Fibroblast of lung (primary cell): ENCODE measurements around the gene SLC22A23. TPM values are rescaled to one million over a fixed set of nuclear protein-coding genes. Genes with fewer than 3 reads are reported as not detected.
"Not testable (repeated sequence)": the region's sequence is repeated elsewhere in the genome, so short reads cannot be mapped to it uniquely, and the experiment has no call there.

Experiments
- DNase-seq, 2 donors: peaks; one replicate each; pipeline versions ENCODE4 v3.0.0 to v3.0.0-alpha.2; 2010; ENCODE audit warnings: low read depth in 2 of 2
- H2AFZ ChIP-seq: 2 replicates; pipeline ENCODE4 v1.5.1; 2012; ENCODE audit warnings: low read length, control low read depth, inconsistent platforms
- H3K27ac ChIP-seq: 2 replicates; pipeline ENCODE4 v1.5.1; 2011; ENCODE audit warnings: low read length, control low read depth; ENCODE audit not compliant: insufficient read depth
- H3K27me3 ChIP-seq: 2 replicates; pipeline ENCODE4 v1.5.1; 2011; ENCODE audit warnings: mild to moderate bottlenecking, low read length; ENCODE audit not compliant: control insufficient read depth, insufficient read depth
- H3K36me3 ChIP-seq: 2 replicates; pipeline ENCODE4 v1.5.1; 2011; ENCODE audit warnings: low read length; ENCODE audit not compliant: control insufficient read depth, insufficient read depth
- H3K4me1 ChIP-seq: 2 replicates; pipeline ENCODE4 v1.5.1; 2011; ENCODE audit warnings: low read length; ENCODE audit not compliant: control insufficient read depth, insufficient read depth; ENCODE audit errors: extremely low read depth
- H3K4me2 ChIP-seq: 2 replicates; pipeline ENCODE4 v1.5.1; 2011; ENCODE audit warnings: low read length, control low read depth; ENCODE audit not compliant: insufficient read depth; ENCODE audit errors: extremely low read depth
- H3K4me3 ChIP-seq, 4 experiments: fragments of 200-600 bp in 1 of 4; sonication (generic) in 1 of 4; replicated peaks in 1 of 4; 2 replicates each; pipeline ENCODE4 v1.5.1; 2011 to 2016; ENCODE audit warnings: low read length in 4 of 4, low read depth in 3 of 4, mild to moderate bottlenecking in 3 of 4, control low read depth in 2 of 4, inconsistent platforms in 1 of 4, mixed read lengths in 1 of 4; ENCODE audit not compliant: insufficient read depth in 1 of 4; ENCODE audit errors: control extremely low read depth in 1 of 4
- H3K79me2 ChIP-seq: 2 replicates; pipeline ENCODE4 v1.5.1; 2012; ENCODE audit warnings: mild to moderate bottlenecking, low read length, inconsistent platforms; ENCODE audit not compliant: control insufficient read depth, insufficient read depth
- H3K9ac ChIP-seq: 2 replicates; pipeline ENCODE4 v1.5.1; 2011; ENCODE audit warnings: mild to moderate bottlenecking, low read length, control low read depth; ENCODE audit not compliant: insufficient read depth
- H3K9me3 ChIP-seq: 2 replicates; pipeline ENCODE4 v1.5.1; 2012; ENCODE audit warnings: low read depth, low read length; ENCODE audit not compliant: control insufficient read depth, insufficient read depth
- H4K20me1 ChIP-seq: 2 replicates; pipeline ENCODE4 v1.5.1; 2011; ENCODE audit warnings: low read length; ENCODE audit not compliant: control insufficient read depth, insufficient read depth; ENCODE audit errors: extremely low read depth
- CTCF ChIP-seq, 2 donors: IDR thresholded peaks in 1 of 2; conservative IDR thresholded peaks in 1 of 2; 1 replicate in 1 of 2; 2 replicates in 1 of 2; pipeline ENCODE4 v1.5.1; 2011 to 2012; ENCODE audit warnings: low read length in 2 of 2, control low read depth in 1 of 2, inconsistent platforms in 1 of 2, low read depth in 1 of 2, mild to moderate bottlenecking in 1 of 2
- EZH2 ChIP-seq: IDR thresholded peaks from 2 replicates; pipeline ENCODE4 v1.5.1; 2012; ENCODE audit warnings: low read length, control low read depth, mild to moderate bottlenecking; ENCODE audit errors: missing control alignments
- polyA plus RNA-seq, 2 donors: library from polyadenylated mRNA; depleted of rRNA in 1 of 2; stranded (reverse) in 1 of 2; unstranded in 1 of 2; fragments of >200 nt; gene quantifications; 2 replicates each; pipeline ENCODE4 v1.2.1, GENCODE V29; 2011 to 2012; ENCODE audit warnings: missing spikeins in 1 of 2
- total RNA-seq: library from RNA; depleted of rRNA; stranded (reverse); fragments of >200 nt; gene quantifications from 2 replicates; pipeline ENCODE4 v1.2.1, GENCODE V29; 2014

SLC22A23 gene
- total and polyA plus RNA-seq, 2 donors (not counting 1 experiment from before 2014, with no cell fraction given): 0.37 to 3.0 TPM

DNA sequence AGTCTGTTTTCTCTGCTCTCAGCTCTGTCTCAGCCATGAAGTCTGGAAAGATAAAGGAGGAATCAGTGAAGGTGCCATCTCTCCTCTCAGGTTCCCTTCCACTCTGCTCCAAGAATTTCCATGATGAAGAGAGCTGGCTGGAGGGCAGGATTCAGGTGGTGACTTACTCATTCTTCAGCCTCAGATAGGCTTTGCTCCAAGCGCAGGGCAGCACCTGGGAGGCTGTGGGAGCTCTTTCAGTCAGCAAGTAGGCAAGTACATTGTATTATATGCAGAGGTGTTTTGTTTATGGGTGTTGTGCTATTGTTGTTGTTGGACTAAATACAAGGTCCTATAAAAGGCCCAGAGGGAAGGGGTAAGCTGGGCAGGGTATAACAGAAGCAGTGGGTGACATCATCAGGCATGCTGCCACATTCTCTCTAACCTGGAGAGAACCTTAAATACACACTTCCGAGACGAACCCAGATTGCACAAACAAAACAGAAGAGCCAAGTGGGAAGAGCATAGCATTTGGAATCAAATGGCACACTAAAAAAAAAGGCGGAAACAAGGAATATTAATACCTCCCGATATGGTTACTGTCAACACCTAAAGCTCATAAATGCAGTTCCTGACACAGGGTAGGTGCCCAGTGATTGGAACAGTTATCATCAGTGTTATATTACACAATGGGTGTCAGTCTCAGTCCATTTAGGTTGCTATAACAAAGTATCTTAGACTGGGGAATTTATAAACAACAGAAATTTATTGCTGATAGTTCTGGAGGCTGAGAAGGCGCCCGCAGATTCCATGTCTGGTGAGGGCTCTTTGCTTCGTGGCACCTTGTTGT is 212.6 kb downstream of the SLC22A23 start:
- no peak overlapping the region for H3K9ac ChIP-seq
- no peak for DNase-seq
- no peak overlapping the region for H3K4me3 ChIP-seq
- H3K4me2 ChIP-seq: no peak overlapping the region
- no peak for TF ChIP-seq CTCF (conservative IDR thresholded peaks at IDR 0.05 in 1 of 2, IDR thresholded peaks at IDR 0.05 in 1 of 2; ENCODE audit: low read depth in 1 of 2, low read length in 2 of 2)
- TF ChIP-seq EZH2: no peak
- H3K27me3 ChIP-seq: peaks cover 4% of the 10 kb centered on the region
- H2AFZ ChIP-seq: no peak overlapping the region
- no peak overlapping the region for H3K27ac ChIP-seq
- no peaks in the 10 kb centered on the region for H3K9me3 ChIP-seq
- H3K36me3 ChIP-seq: no peaks in the 10 kb centered on the region
- peaks cover 11% of the 10 kb centered on the region for H3K4me1 ChIP-seq
- no peaks in the 10 kb centered on the region for H4K20me1 ChIP-seq
- H3K79me2 ChIP-seq: no peaks in the 10 kb centered on the region

- H3K4me1 ChIP-seq: peaks cover 6% of the 10 kb centered on the region
- no peak for DNase-seq
- no peak overlapping the region for H3K27ac ChIP-seq
- H3K9me3 ChIP-seq: no peaks in the 10 kb centered on the region
- no peak for TF ChIP-seq CTCF (conservative IDR thresholded peaks at IDR 0.05 in 1 of 2, IDR thresholded peaks at IDR 0.05 in 1 of 2; ENCODE audit: low read depth in 1 of 2, low read length in 2 of 2)
- no peak for TF ChIP-seq EZH2
- no peak overlapping the region for H3K4me3 ChIP-seq
- peaks cover 15% of the 10 kb centered on the region for H3K27me3 ChIP-seq
- H3K79me2 ChIP-seq: no peaks in the 10 kb centered on the region
- no peaks in the 10 kb centered on the region for H4K20me1 ChIP-seq
- no peak overlapping the region for H3K9ac ChIP-seq
- H2AFZ ChIP-seq: no peak overlapping the region
- H3K4me2 ChIP-seq: no peak overlapping the region
- H3K36me3 ChIP-seq: no peaks in the 10 kb centered on the region
Observed at GRCh38 chr6:3242768-3243167, 214.1 kb downstream of the SLC22A23 start.

DNA sequence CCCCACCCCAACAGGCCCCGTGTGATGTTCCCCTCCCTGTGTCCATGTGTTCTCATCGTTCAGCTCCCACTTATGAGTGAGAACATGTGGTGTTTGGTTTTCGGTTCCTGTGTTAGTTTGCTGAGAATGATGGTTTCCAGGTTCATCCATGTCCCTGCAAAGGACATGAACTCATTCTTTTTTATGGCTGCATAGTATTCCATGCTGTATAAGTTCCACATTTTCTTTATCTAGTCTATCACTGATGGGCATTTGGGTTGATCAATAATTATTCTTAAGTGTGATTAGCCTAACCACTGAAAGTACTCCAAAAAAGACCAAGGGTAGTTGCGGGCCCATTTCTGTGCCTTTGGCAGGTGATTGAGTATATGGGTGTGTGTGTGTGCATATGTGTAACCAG is 215.1 kb downstream of the SLC22A23 start:
- H4K20me1 ChIP-seq, DNase-seq, H3K79me2 ChIP-seq, H3K27ac ChIP-seq, H2AFZ ChIP-seq, H3K9ac ChIP-seq, H3K4me3 ChIP-seq, H3K36me3 ChIP-seq, H3K9me3 ChIP-seq, H3K4me1 ChIP-seq, H3K4me2 ChIP-seq: not testable (repeated sequence)
- H3K27me3 ChIP-seq: peaks cover 15% of the 10 kb centered on the region
